DMS153 treated with DMSO at 0.1 percent for 48 hours (cell line): ENCODE data around the gene LLPH.
"Not testable (repeated sequence)": the region's sequence is repeated elsewhere in the genome, so short reads cannot be mapped to it uniquely, and the experiment has no call there.

Experiments used
- DNase-seq: peaks from one replicate; lab custom pipeline; 2025; ENCODE audit not compliant: unreplicated experiment; lab: John Stamatoyannopoulos, UW

Gene LLPH

GRCh38 chr12:66130267-66131066 is at the start of gene LLPH:
LLPH (minus strand) TSS chr12:66130750; CDS start chr12:66129106, 1,644 bp downstream.
- DNase-seq = peak; percentile 61

- no peak for DNase-seq
Measured at GRCh38 chr12:66176105-66176900, 45.8 kb upstream of the LLPH start.

- not testable (repeated sequence) for DNase-seq
Measured at GRCh38 chr12:66174391-66175325, 44.1 kb upstream of the LLPH start.

GRCh38 chr12:66170606-66171005 is 40.1 kb upstream of the LLPH start:
- no peak for DNase-seq

- peak; percentile 83 for DNase-seq
Measured at GRCh38 chr12:66169221-66170170, 38.9 kb upstream of the LLPH start, which contains the start of gene TMBIM4. TMBIM4 (minus strand) TSS chr12:66169996; CDS start chr12:66169951, 45 bp downstream.

GRCh38 chr12:66168410-66168809 is 37.9 kb upstream of the LLPH start:
- DNase-seq = no peak

- no peak for DNase-seq
Measured at GRCh38 chr12:66166561-66166960, 36.0 kb upstream of the LLPH start.

GRCh38 chr12:66165141-66165540 is 34.6 kb upstream of the LLPH start:
- no peak for DNase-seq

- no peak for DNase-seq
Measured at GRCh38 chr12:66164349-66164821, 33.8 kb upstream of the LLPH start.

- DNase-seq = no peak
Measured at GRCh38 chr12:66163289-66163688, 32.7 kb upstream of the LLPH start.

GRCh38 chr12:66162701-66163100 is 32.2 kb upstream of the LLPH start:
- DNase-seq = no peak

- DNase-seq = no peak
Measured at GRCh38 chr12:66160704-66161103, 30.2 kb upstream of the LLPH start.

GRCh38 chr12:66159123-66159522 is 28.6 kb upstream of the LLPH start:
- DNase-seq = no peak

- no peak for DNase-seq
Measured at GRCh38 chr12:66156654-66157053, 26.1 kb upstream of the LLPH start.

- DNase-seq = no peak
Measured at GRCh38 chr12:66154776-66155175, 24.2 kb upstream of the LLPH start.

GRCh38 chr12:66152732-66153131 is 22.2 kb upstream of the LLPH start:
- no peak for DNase-seq

GRCh38 chr12:66149702-66150398 is 19.3 kb upstream of the LLPH start:
- no peak for DNase-seq

- peak; percentile 51 for DNase-seq
Measured at GRCh38 chr12:66144791-66145754, 14.5 kb upstream of the LLPH start.
